Fibroblast of skin of right quadriceps (primary cell): ENCODE measurements around the gene CHST11.
"Not testable (repeated sequence)": the region's sequence is repeated elsewhere in the genome, so short reads cannot be mapped to it uniquely, and the experiment has no call there.

Experiments
- DNase-seq: peaks from one replicate; pipeline ENCODE4 v3.0.0-alpha.2; 2013

The CHST11 gene

GRCh38 chr12:104532636-104533035, 75.9 kb downstream of the CHST11 start:
- no peak for DNase-seq

DNA sequence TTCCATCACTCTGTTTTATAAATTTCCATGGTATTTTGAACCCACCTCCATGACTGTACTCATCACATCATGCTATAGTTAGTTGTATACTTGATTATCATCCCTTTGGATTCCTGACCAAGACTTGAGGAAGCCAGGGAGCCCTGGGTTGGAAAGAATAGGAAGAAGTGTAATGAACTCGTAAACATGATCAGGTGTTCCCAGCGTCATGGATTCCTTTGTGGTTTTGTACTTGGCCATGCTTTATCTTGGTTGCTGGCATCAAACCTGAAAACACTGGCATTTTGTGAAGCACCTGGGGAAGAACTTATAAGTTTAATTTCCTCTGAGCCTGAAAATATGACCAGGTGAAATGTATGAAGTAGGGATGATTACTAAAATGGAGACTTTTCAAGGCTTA, 76.4 kb downstream of the CHST11 start:
- no peak for DNase-seq

DNA sequence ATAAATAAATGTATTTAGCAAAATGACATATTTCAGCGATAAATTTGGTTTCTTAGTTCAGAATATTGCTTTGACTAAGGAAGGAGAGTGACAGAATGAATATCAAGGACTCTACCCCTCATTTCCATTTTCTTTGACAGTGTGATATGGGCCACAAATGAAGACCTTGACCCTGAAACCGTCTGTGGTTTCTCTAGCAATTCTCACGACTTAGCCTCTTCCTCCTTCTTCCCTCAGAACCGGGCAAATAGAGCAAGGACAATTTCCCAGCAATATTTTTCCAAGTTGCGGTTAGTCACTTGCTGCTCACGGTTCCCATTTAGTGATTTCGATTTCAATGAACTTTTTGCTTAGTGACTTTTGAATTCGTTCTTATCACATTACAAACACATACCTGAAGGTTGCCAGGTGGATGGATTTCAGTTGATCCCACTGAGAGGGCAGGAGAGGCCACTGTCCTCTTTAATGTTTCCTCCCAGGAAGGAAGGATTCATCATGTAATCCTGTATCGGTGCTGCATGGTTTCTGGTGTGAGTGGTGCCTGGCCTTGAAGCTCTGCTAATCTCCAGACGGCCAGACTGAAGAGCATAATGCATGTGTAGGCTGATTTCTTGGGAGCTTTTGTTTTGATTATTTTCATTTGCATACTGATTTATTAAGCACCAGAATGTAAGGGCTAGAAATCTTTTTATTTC, 77.6 kb downstream of the CHST11 start:
- peak; percentile 15 for DNase-seq

- peak; percentile 36 for DNase-seq
Measured at GRCh38 chr12:104534857-104535248, 78.1 kb downstream of the CHST11 start.

GRCh38 chr12:104535369-104535768, 78.6 kb downstream of the CHST11 start:
- peak; percentile 95 for DNase-seq

GRCh38 chr12:104536841-104537240, 80.1 kb downstream of the CHST11 start:
- DNase-seq = peak; percentile 50

DNA sequence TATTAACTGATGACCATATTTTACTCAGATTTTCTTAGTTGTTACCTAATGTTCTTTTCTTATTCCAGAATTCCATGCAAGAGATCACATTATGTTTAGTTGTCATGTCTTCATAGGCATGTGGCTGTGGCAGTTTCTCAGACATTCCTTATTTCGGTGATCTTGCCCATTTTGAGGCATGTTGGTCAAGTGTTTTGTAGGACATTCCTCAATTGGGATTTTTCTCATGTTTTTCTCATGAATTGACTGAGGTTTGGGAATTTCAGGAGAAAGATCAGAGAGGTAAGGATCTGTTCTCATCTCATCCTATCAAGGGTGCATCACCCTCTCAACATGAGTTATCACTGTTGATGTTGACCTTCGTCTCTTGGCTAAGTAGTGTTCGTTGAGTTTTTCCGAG, 81.3 kb downstream of the CHST11 start:
- no peak for DNase-seq

- no peak for DNase-seq
Measured at GRCh38 chr12:104538891-104539462, 82.2 kb downstream of the CHST11 start.

GRCh38 chr12:104544836-104545235, 88.1 kb downstream of the CHST11 start:
- DNase-seq = no peak

DNA sequence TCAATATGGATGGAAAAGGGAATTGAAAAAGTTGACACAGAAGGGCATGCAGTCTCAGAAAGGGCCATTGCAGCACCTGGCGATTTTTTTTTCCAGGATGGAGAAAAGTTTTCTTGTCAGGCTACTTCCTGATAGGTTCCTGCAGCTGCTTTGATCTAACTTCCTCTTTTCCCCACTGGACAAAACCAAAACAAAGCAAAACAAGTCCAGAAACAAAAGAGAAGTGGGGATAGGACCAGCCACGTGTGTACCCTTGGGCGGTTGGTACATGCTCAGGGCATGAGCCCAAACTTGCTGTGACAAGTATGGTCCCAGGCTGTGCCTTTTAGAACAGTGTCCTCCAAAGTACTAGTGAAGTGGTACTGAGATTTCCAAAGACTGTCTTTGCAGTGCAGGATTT, 89.8 kb downstream of the CHST11 start:
- no peak for DNase-seq

DNA sequence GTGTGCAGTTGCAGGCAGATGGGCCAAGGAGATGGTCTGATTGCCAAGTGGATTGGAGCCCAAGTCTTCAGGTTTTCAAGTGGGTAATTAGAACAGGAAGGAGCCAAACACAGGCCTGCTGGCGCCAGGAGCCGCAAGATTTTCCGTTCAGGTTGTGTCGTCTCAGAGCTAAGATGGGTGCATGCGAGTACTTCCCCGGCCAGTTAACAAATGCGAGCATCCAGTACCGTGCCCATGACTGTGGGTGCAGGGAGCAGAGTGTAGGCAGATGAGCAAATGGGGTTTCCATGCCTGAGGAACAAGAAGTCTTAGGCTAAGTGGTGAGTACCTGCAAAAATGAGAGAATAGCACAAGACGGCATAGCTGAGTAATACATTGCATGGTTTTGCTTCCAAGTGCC, 90.5 kb downstream of the CHST11 start:
- no peak for DNase-seq

- peak; percentile 56 for DNase-seq
Measured at GRCh38 chr12:104549815-104550480, 93.2 kb downstream of the CHST11 start.

GRCh38 chr12:104551313-104551931, 94.7 kb downstream of the CHST11 start:
- no peak for DNase-seq

DNA sequence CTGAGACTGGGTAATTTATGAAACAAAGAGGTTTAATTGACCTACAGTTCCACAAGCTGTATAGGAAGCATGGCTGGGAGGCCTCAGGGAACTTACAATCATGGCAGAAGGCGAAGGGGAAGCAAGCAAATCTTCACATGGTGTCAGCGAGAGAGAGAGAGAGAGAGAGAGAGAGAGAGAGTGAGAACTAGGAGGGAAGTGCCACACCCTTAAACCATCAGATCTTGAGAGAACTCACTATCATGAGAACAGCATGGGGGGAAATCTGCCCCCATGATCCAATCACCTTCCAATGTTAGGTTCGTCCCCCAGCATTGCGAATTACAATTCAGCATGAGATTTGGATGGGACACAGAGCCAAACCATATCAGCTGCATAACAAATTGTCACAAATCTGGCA, 96.7 kb downstream of the CHST11 start:
- no peak for DNase-seq

DNA sequence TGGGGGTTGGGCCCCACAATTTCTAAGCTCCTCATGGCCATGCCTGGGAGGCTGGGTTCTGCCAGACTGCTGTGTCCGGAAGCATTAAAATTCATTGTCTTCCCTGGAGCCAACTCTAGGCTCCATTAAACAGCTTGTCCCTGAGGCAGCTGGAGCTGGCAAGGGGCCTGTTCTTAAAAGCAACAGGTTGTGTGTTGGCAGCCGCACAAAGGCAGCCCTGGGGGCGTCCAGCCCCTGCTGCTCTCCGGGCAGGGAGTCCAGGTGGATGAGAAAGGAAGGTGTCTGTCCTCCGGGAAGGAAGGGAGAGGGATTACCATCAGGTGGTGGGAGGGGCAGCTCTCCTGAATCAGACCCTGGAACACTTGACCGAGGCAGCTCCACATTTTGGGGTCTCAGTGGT, 98.9 kb downstream of the CHST11 start:
- no peak for DNase-seq

- no peak for DNase-seq
Measured at GRCh38 chr12:104557488-104558195, 100.9 kb downstream of the CHST11 start.

- DNase-seq = no peak
Measured at GRCh38 chr12:104560881-104561280, 104.1 kb downstream of the CHST11 start.

DNA sequence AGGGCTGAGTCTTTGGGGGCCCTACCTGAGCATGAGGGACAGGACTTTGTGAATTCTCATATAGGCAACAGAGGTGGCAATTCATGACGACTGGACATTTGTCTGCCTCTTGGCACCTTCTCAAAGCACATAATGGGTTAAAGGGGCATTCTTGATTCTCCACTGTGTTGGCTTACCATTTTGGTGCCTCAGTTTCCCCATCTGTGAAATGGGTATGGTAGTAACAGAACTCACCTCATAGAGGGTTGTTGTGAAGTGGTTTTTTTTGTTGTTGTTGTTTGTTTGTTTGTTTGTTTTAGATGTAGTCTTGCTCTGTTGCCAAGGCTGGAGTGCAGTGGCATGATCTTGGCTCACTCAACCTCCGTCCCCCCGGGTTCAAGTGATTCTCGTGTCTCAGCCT, 106.0 kb downstream of the CHST11 start:
- DNase-seq = no peak

DNA sequence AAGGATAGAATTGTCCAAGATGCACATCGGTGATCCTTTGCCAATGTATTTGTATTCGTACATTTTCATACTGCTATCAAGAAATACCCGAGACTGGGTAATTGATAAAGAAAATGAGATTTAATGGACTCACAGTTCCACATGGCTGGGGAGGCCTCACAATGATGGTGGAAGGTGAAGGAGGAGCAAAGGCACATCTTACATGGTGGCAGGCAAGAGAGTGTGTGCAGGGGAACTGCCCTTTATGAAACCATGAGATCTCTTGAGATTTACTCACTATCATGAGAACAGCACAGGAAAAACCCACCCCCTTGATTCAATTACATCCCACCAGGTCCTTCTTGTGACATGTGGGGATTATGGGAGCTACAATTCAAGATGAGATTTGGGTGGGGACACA, 107.9 kb downstream of the CHST11 start:
- not testable (repeated sequence) for DNase-seq

- no peak for DNase-seq
Measured at GRCh38 chr12:104565606-104566243, 109.0 kb downstream of the CHST11 start.

- no peak for DNase-seq
Measured at GRCh38 chr12:104566244-104566993, 109.7 kb downstream of the CHST11 start.
